NCI-H510A (cell line): ENCODE data around the gene ZNG1A.
"Not testable (repeated sequence)": the region's sequence is repeated elsewhere in the genome, so short reads cannot be mapped to it uniquely, and the experiment has no call there.

Experiments used
- DNase-seq: peaks from one replicate; lab custom pipeline; 2025; lab: John Stamatoyannopoulos, UW

The ZNG1A gene

DNA sequence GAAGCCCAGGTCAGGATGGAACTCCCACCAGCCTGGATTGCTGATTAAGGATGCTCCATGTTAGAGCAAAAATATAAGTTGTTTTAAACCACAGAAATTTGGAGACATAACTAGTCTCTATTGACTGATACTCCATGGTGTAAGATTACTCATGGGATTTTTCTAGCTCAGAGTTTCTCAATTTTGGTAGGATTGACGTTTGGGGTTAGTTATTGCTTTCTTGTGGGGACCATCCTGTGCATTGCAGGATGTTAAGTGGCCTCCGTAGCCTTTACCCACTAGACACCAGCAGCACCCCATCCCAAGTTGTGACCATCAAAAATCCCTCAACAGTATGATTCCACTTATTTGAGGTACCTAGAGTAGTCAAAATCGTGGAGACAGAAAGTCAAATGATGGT lies 80.1 kb downstream of the ZNG1A start:
- DNase-seq = not testable (repeated sequence)

DNA sequence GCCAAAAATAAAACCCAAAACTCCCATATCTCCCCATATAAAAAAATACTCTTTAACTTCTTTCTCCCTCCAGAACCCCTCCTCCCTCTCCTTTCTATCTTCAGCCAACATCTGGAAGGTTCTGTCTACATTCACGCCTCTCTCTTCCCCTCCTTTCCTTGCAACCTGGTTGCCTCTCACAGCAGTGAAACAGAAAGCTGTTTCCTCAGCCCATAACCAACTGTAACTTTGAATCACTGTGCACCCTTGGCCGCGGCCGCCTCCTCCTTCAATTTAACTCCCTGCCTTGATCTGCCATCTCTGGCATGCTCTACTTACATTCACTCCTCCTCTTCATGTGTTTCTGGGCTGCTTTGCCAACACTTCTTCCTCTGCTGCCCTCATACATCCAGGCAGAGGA lies 83.9 kb downstream of the ZNG1A start:
- DNase-seq = not testable (repeated sequence)

DNA sequence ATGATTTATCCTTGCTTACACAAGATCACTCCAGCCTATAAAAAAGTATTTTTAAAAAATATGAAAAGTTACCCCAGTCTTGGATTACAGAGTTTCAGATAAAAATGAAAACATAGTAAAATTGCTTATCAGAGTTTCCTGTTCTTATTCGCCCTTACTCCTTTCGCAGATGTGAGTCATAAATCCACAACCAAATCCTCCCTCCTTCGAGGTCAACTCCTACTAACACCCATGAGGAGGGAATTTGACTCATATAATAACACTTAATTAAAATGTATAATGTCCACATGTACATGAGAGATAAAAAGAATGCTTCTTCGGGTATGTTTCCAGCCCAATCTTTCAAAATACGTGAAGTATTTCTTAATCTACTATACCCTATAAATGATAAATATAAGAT lies 84.5 kb downstream of the ZNG1A start:
- DNase-seq = not testable (repeated sequence)

DNA sequence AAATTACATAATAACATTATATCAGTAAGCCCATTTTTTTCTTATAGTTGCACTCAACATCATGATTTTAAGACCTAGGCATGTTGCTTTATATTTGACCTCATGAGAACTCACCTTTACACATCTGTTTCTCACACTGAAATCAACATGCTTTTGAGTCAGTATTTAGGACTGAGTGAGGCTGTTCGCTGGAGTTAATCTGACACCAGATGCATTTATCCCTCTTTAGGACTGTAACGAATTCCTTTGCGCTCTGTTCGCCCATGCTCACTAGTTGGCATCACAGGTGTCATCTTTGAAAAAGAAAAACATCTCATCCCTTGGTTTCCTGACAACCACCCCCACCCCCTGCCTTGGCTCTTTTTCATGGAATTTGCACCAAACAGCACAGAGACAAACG lies 84.9 kb downstream of the ZNG1A start:
- not testable (repeated sequence) for DNase-seq

DNA sequence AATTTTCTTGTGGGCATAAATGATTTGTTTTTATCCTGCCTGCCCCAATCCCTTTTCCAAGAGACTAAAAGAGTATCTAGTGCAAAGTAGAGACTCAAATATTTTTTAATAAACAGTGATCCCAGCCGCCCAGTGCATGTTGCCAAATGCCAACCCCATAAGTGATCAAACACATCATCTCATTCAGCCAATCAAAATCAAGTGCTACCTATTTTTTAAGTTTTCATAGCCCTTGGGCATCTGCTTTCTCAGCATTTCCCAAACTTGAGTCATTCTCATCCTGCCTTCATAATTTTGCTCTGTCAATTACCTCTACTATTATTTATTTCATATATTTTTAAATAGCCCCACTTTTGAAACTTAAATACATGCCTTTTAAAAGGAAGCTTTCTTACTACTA lies 88.0 kb downstream of the ZNG1A start:
- DNase-seq = not testable (repeated sequence)

DNA sequence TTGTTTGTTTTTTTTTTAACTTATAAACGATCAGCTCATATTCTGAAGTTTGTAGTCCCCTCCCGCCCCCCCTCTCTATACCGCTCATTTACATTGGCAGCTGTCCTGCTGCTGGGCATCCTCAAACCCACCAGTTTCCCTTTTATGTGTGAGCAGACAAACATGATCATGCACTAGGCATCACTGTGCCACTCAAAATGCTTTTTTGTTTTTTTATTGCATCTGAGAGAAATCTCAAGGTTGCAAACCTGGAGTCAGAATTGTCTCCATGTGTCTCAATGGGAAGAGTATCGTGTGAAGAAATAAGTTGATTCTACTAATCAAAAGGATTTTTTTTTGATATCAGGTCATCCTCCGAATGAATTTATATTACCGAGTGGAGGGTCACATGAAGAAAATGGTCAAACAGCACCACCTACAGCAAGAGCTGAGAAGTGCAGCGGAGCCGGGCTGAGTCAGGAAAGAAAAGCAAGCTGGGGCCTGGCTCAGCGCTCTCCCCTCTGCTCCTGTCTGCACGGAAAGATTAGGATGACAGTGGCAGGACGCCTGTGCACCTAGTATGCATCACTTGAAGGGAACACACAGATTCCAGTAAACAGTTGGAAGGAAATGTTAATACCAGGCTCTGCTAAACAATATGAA lies 90.3 kb downstream of the ZNG1A start:
- not testable (repeated sequence) for DNase-seq

DNA sequence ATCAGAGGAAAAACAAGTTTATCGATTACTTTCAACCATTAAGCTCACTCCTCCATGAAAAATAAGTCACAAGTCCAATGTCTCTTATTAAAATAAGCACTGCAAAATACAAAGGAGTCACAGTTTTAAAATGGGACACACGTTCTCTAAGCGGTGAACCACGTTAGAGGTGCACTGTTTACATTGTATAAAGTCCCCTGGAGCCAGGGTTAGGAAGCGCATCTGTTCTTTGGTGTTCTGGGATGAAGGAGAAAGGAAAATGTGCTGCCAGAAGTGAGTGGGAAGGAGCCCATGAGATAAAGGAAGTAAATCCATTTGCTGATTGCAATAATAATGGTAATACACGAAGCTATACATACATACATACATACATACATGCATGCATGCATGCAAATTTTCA lies 91.0 kb downstream of the ZNG1A start:
- DNase-seq = not testable (repeated sequence)

DNA sequence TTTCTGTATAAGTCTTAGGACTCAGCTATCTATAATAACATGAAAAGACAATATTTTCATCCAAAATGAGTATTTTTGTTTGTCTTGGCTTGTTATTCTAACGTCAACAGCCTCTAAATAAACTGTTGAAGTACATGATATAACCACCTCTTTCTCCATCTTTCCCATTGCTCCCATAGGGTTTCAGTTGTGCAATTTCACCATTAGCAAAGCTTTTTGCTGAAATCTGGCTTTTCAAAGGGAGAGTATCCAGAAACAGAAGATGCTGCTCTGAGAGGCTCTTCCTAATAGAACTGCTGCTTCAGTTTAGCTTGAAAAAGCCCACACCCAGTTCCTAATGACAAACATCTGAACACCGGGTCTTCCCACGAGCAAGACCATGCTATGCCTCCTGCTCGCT lies 91.8 kb downstream of the ZNG1A start:
- not testable (repeated sequence) for DNase-seq

DNA sequence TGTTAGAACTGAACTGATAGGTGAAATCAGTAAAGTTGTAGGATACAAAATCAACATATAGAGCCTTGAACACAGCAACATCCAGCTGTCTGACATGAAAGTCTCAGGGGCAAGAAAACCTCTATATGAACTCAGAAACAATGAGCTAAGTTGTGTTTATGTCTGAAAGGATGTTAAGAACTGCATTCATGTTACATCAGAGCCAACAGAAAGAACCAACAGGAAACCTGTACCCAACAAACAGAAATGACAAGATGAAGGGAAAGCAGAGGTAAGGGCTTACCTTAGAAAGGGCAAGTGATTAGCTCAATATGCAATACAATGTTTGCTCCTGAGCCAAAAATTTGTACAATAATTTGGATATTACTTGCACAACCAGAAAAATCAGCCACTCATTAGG lies 92.2 kb downstream of the ZNG1A start:
- DNase-seq = not testable (repeated sequence)

DNA sequence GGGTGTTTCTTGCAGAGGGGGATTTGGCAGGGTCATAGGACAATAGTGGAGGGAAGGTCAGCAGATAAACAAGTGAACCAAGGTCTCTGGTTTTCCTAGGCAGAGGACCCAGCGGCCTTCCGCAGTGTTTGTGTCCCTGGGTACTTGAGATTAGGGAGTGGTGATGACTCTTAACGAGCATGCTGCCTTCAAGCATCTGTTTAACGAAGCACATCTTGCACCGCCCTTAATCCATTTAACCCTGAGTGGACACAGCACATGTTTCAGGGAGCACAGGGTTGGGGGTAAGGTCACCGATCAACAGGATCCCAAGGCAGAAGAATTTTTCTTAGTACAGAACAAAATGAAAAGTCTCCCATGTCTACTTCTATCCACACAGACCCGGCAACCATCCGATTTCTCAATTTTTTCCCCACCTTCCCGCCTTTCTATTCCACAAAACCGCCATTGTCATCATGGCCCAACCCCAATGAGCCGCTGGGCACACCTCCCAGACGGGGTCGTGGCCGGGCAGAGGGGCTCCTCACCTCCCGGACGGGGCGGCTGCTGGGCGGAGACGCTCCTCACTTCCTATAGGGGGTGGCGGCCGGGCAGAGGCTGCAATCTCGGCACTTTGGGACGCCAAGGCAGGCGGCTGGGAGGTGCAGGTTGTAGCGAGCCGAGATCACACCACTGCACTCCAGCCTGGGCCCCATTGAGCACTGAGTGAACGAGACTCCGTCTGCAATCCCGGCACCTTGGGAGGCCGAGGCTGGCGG lies 95.7 kb downstream of the ZNG1A start:
- DNase-seq = not testable (repeated sequence)

DNA sequence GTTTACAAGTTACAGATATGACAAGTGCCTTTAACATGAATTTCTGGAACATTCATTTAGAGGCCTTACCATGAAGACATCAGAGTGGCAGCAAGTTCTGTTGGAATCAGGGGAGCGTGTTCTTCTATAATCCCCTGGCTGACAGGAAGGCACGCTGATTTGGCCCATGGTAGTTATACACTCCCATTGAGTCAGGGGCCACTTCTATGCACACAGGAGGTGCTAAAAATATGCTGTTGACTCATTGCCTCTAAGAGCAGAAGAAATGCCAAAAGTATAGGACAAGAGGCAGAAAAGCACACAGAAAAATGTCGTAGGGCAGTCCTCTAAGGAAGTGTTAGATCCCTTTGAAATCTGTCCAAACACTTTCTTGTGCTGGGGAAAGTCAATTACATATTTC lies 100.5 kb downstream of the ZNG1A start:
- not testable (repeated sequence) for DNase-seq

DNA sequence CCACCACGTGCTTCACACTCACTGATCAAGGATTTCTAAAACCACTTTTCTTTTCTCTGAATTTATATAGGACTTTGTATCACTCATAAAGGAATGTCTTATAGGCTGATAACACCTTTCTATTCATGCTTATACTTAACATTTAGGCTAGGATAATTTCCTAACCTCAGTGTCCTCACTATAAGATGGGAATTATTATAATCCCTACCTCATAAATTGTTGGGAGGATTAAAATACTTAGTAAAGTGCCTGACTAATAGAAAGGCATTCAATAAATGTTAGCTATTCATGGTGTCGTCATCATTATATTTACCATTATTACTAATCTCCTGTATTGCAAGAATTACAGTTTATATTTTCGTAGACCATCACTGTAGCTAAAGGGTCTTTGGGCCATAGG lies 102.5 kb downstream of the ZNG1A start:
- DNase-seq = not testable (repeated sequence)

DNA sequence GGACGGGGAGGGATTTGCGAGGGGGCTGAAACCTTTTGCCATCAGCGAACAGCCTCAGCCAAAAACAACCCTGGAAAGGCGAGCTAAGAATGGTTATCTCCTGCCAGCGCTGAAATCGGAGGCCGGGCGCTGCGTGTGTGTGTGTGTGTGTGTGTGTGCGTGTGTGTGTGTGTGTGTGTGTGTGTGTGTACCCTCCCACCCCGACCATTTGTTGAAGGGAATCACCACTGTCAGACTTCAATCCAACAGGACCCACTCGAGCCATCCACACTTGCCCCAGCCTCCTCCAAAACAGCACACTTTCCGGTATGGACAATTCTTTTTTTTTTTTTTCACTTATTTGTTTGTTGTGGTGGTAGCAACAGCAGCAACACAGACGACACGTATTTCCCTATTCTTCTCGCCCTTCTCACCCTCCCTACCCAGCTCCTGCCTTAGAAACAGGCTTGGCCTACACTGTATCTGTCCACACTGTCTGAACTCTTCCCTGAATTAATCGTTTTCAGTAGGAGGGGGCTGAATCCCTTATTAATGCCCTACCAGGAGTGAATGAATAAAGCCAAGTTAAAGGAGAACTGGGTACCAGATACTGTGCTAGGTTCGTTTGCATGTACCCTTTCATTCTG lies 104.8 kb downstream of the ZNG1A start:
- not testable (repeated sequence) for DNase-seq

DNA sequence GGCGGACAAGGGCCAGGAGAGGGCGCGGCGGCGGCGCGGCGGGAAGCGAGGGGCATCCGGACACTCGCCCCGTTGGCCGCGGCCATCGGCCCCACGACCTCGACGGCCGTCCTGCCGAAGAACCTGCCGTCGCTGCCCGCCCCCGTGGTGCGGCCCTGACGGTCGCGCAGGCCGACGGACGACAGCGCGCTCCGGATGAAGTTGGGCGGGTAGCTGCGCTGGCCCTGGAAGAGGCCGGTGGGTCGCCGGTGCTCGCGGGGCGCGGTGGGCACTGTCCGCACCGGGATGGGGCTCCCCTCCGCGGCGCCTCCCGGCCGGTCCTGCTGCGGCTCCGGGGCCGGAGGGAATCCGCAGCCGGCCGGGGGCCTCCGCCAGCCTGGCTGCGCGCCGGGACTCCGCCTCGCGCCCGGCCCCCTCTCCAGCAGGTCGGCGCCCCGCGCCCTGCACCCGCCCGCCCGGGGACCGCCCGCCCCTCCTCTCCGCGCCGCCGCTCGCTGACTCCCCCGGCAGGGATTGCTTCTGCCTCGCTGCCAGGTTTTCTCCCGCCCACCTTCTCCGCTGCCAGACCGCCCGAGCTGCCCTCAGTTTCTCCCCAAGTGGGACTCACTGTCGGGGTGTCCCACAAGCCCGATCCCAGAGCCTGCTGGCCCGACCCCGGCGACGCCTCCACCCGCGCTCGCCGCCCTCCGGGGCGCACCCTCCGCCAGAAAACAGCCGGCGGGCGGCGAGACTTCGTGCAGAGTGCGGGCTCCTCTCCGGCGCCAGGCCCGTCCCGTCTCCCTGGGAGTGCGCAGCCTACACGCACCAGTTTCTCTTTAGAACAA lies 105.6 kb downstream of the ZNG1A start:
- DNase-seq = not testable (repeated sequence)
